B cell (primary cell): ENCODE results near the gene COL8A2. TPM values are rescaled to one million over a fixed set of nuclear protein-coding genes. Genes with fewer than 3 reads are reported as not detected.

Experiments
- ATAC-seq: fragments of 200-7000 bp; cut with Tn5 transposase; one replicate; pipeline ENCODE4 v1.10.0; 2021; ENCODE audit warnings: low read depth, mild to moderate bottlenecking, moderate number of reproducible peaks, moderate library complexity
- CTCF ChIA-PET: fragments of 350-600 bp; sonication (Branson Sonifier 250); formaldehyde crosslinking; loops from one replicate; lab custom pipeline; 2021; ENCODE audit warnings: antibody characterized with exemption, inconsistent platforms; lab: Charles Lee
- POLR2A ChIA-PET: fragments of 350-600 bp; sonication (Branson Sonifier 250); formaldehyde crosslinking; loops from one replicate; lab custom pipeline; 2021; ENCODE audit warnings: antibody characterized with exemption; lab: Charles Lee
- DNase-seq: peaks from one replicate; pipeline ENCODE4 v3.0.0; 2013
- H2AFZ ChIP-seq: 2 replicates; pipeline ENCODE4 v1.6.1; 2012; ENCODE audit warnings: mild to moderate bottlenecking, low read depth, low read length; ENCODE audit not compliant: insufficient read depth, poor library complexity, severe bottlenecking
- H3K27ac ChIP-seq, 2 donors: 1 replicate in 1 of 2; 2 replicates in 1 of 2; pipeline ENCODE4 v1.5.1; 2012 to 2013; ENCODE audit warnings: low read length in 2 of 2, mild to moderate bottlenecking in 2 of 2, moderate library complexity in 1 of 2
- H3K27me3 ChIP-seq, 4 experiments: fragments of 200-600 bp in 1 of 4; sonication (generic) in 1 of 4; replicated peaks in 1 of 4; 1 replicate in 2 of 4; 2 replicates in 2 of 4; pipeline versions ENCODE4 v1.6.1 to v1.7.0; 2013 to 2016; ENCODE audit warnings: low read length in 3 of 4, mild to moderate bottlenecking in 2 of 4, mixed read lengths in 1 of 4, moderate library complexity in 1 of 4; ENCODE audit not compliant: insufficient read depth in 4 of 4, control insufficient read depth in 3 of 4; ENCODE audit errors: control extremely low read depth in 1 of 4
- H3K36me3 ChIP-seq, 2 experiments: replicated peaks in 1 of 2; 1 replicate in 1 of 2; 2 replicates in 1 of 2; pipeline versions ENCODE4 v1.6.1 to v1.7.1; 2013; ENCODE audit warnings: low read length in 1 of 2; ENCODE audit not compliant: insufficient read depth in 2 of 2, control insufficient read depth in 1 of 2; ENCODE audit errors: control extremely low read depth in 1 of 2, extremely low read depth in 1 of 2
- H3K4me1 ChIP-seq, 2 donors: fragments of 200-600 bp in 1 of 2; sonication (generic) in 1 of 2; 1 replicate in 1 of 2; 2 replicates in 1 of 2; pipeline versions ENCODE4 v1.5.1 to v1.6.1; 2013 to 2017; ENCODE audit warnings: low read length in 2 of 2; ENCODE audit not compliant: control insufficient read depth in 2 of 2, insufficient read depth in 2 of 2
- H3K4me2 ChIP-seq: replicated peaks from 2 replicates; pipeline ENCODE3; 2012; ENCODE audit warnings: mild to moderate bottlenecking, low read depth, low read length; ENCODE audit not compliant: poor library complexity, severe bottlenecking
- H3K4me3 ChIP-seq, 5 experiments: fragments of 200-600 bp in 1 of 5; sonication (generic) in 1 of 5; 1 replicate in 3 of 5; 2 replicates in 2 of 5; pipeline versions ENCODE4 v1.5.1 to v1.7.0; 2011 to 2016; ENCODE audit warnings: low read length in 4 of 5, mild to moderate bottlenecking in 4 of 5, low read depth in 2 of 5, control low read depth in 1 of 5, moderate library complexity in 1 of 5; ENCODE audit not compliant: insufficient read depth in 1 of 5; ENCODE audit errors: control extremely low read depth in 1 of 5, extremely low read depth in 1 of 5
- H3K79me2 ChIP-seq: fragments of 200-600 bp; sonication (generic); one replicate; pipeline ENCODE4 v1.6.0; 2016; ENCODE audit warnings: low read length; ENCODE audit not compliant: control insufficient read depth, insufficient read depth
- H3K9ac ChIP-seq: fragments of 200-600 bp; sonication (generic); 2 replicates; pipeline ENCODE4 v1.6.1; 2017; ENCODE audit warnings: mild to moderate bottlenecking, low read length, moderate library complexity
- H3K9me3 ChIP-seq, 3 donors: one replicate each; pipeline versions ENCODE4 v1.6.1 to v1.7.1; 2013; ENCODE audit warnings: low read length in 2 of 3; ENCODE audit not compliant: control insufficient read depth in 2 of 3, insufficient read depth in 1 of 3; ENCODE audit errors: control extremely low read depth in 1 of 3
- H4K20me1 ChIP-seq: 2 replicates; pipeline ENCODE4 v1.6.0; 2012; ENCODE audit warnings: mild to moderate bottlenecking, low read length; ENCODE audit not compliant: insufficient read depth, control insufficient read depth, poor library complexity, severe bottlenecking
- H3K27ac Mint-ChIP-seq: one replicate; pipeline ENCODE4 v1.8.0; 2021; ENCODE audit warnings: mixed read lengths
- H3K27me3 Mint-ChIP-seq: one replicate; pipeline ENCODE4 v1.8.0; 2021; ENCODE audit warnings: mixed read lengths
- H3K4me1 Mint-ChIP-seq: one replicate; pipeline ENCODE4 v1.8.0; 2021; ENCODE audit warnings: mixed read lengths
- H3K4me3 Mint-ChIP-seq: one replicate; pipeline ENCODE4 v1.8.0; 2021; ENCODE audit warnings: mixed read lengths
- H3K9me3 Mint-ChIP-seq: one replicate; pipeline ENCODE4 v1.8.0; 2022; ENCODE audit warnings: mixed read lengths; ENCODE audit not compliant: insufficient read depth
- EZH2 ChIP-seq: IDR thresholded peaks from 2 replicates; pipeline ENCODE4 v1.6.1; 2012; ENCODE audit warnings: borderline replicate concordance, low read depth, mild to moderate bottlenecking, moderate library complexity, low read length; ENCODE audit not compliant: insufficient read depth, poor library complexity, severe bottlenecking
- WGBS: methylation state at CpG from one replicate; pipeline ENCODE4 v1.1.5; 2013; ENCODE audit warnings: missing lambda C conversion rate; ENCODE audit not compliant: insufficient coverage; 5-methylcytosine and 5-hydroxymethylcytosine counted together
- intact Hi-C: fragments of 100-400 bp; cut with micrococcal nuclease; formaldehyde crosslinking; loops from one replicate; pipeline ENCODE4 v1.10.0; 2022
- polyA plus RNA-seq: library from polyadenylated mRNA; depleted of rRNA; stranded (reverse); fragments of >200 nt; gene quantifications from 2 replicates; pipeline ENCODE4 v1.2.3, GENCODE V29; 2012
- total RNA-seq, 2 donors: library from RNA; stranded (reverse); fragments of 120-200 nt in 1 of 2; gene quantifications; 1 replicate in 1 of 2; 2 replicates in 1 of 2; pipeline versions ENCODE4 v1.2.3 to v1.2.4, GENCODE V29; 2013 to 2022
- TF ChIP-seq, protein P1 (sequence below): fragments of 200-600 bp; IDR thresholded peaks from one replicate; pipeline ENCODE4 v1.8.0; 2022; ENCODE audit warnings: antibody characterized with exemption, mild to moderate bottlenecking

The COL8A2 gene
- total and polyA plus RNA-seq, 2 donors (not counting 1 experiment from before 2014, with no cell fraction given): 0.17 TPM; not detected in 1

DNA sequence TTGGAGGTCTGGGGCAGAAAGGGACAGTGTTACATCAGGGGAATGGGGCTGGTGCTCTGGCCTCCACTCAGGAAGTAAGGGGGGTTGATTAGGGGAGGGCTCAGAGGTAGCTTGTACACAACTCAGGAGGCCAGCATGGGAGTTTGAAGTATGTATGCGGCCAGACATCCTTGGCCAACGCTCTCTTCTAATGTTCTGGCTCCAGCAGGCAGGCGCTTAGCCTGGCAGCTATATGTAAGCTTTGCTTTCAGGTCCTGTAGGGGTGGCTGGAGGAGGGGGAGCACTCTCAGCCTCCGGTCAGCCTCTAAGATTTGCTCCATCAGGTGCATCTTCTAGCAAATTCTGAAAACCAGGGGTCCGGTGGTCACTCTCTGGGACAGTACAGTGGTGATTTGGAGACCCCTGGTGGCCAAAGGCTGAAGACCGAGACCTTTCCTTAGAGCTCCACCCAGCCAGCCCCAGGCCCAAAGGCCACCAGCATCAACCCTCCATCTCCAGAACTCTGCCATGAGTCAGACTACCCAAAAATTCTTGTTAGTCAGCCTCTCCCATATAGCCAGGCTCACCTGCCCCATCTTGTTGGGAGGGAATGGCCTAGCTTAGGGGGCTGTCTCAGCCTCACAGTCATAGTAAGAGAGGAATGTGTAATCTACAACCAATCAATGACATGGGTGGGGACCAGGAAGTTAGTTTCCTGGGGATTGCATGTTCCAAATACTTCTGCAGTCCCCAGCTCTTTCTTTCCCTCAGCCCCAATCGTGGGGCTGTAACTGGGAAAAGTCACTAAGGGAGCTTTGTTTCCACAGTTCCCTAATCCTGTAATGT is 9.7 kb upstream of the COL8A2 start:
- ChIA-PET CTCF (interaction anchor here (0.6 to 4.3 kb wide), 18 partner anchors 10 to 277 kb away, joined by 3 to 58 read pairs (median 5); partner anchors contain the start of gene TRAPPC3), POLR2A (interaction anchor here (0.6 kb wide), 1 partner anchor 29 kb away, joined by 3 read pairs; no protein-coding TSS in a partner anchor)
- no peaks in the 10 kb centered on the region for H3K4me1 ChIP-seq
- no peak overlapping the region for H3K4me2 ChIP-seq
- ATAC-seq: peak; percentile 49
- intact Hi-C loops: loop anchor here (1.0 kb wide), 1 partner anchor 35 kb away; no protein-coding TSS in a partner anchor
- no peak for TF ChIP-seq EZH2
- TF ChIP-seq, protein P1, sequence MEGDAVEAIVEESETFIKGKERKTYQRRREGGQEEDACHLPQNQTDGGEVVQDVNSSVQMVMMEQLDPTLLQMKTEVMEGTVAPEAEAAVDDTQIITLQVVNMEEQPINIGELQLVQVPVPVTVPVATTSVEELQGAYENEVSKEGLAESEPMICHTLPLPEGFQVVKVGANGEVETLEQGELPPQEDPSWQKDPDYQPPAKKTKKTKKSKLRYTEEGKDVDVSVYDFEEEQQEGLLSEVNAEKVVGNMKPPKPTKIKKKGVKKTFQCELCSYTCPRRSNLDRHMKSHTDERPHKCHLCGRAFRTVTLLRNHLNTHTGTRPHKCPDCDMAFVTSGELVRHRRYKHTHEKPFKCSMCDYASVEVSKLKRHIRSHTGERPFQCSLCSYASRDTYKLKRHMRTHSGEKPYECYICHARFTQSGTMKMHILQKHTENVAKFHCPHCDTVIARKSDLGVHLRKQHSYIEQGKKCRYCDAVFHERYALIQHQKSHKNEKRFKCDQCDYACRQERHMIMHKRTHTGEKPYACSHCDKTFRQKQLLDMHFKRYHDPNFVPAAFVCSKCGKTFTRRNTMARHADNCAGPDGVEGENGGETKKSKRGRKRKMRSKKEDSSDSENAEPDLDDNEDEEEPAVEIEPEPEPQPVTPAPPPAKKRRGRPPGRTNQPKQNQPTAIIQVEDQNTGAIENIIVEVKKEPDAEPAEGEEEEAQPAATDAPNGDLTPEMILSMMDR: peak; percentile 57
- no peaks in the 10 kb centered on the region for H4K20me1 ChIP-seq
- DNase-seq: peak; percentile 56
- Mint-ChIP-seq H3K27ac (no peak overlapping the region), H3K9me3 (no peaks in the 10 kb centered on the region), H3K4me1 (no peaks in the 10 kb centered on the region), H3K27me3 (no peaks in the 10 kb centered on the region), H3K4me3 (no peak overlapping the region)
- no peak overlapping the region for H2AFZ ChIP-seq
- no peak overlapping the region for H3K4me3 ChIP-seq
- H3K9me3 ChIP-seq: no peaks in the 10 kb centered on the region
- H3K36me3 ChIP-seq: peaks cover 0 to 36% of the 10 kb centered on the region in 2 experiments
- H3K27ac ChIP-seq: no peak overlapping the region
- no peak overlapping the region for H3K9ac ChIP-seq
- WGBS: 69% methylated on average over 7 of the region's 7 CpGs
- no peaks in the 10 kb centered on the region for H3K27me3 ChIP-seq
- H3K79me2 ChIP-seq: no peaks in the 10 kb centered on the region

GRCh38 chr1:36134031-36134430 is 9.0 kb upstream of the COL8A2 start:
- Histone ChIP-seq H3K9ac (no peak overlapping the region), H3K27ac (no peak overlapping the region), H3K36me3 (peaks cover 0 to 30% of the 10 kb centered on the region in 2 experiments), H3K79me2 (no peaks in the 10 kb centered on the region), H3K9me3 (no peaks in the 10 kb centered on the region), H3K4me1 (no peaks in the 10 kb centered on the region), H3K27me3 (no peaks in the 10 kb centered on the region), H4K20me1 (no peaks in the 10 kb centered on the region), H3K4me2 (no peak overlapping the region), H2AFZ (no peak overlapping the region), H3K4me3 (no peak overlapping the region)
- H3K27ac Mint-ChIP-seq: no peak overlapping the region
- no peaks in the 10 kb centered on the region for H3K9me3 Mint-ChIP-seq
- ATAC-seq (no peak), DNase-seq (no peak)
- 88% methylated on average over 2 of the region's 6 CpGs for WGBS
- no peak overlapping the region for H3K4me3 Mint-ChIP-seq
- ChIA-PET POLR2A (no interaction called here), CTCF (interaction anchor here (0.6 to 4.3 kb wide), 15 partner anchors 11 to 276 kb away, joined by 3 to 58 read pairs (median 5); partner anchors contain the start of gene TRAPPC3)
- no peak for TF ChIP-seq EZH2
- TF ChIP-seq, protein P1: no peak
- H3K27me3 Mint-ChIP-seq: no peaks in the 10 kb centered on the region
- intact Hi-C loops: loop anchor here (1.0 kb wide), 1 partner anchor 35 kb away; no protein-coding TSS in a partner anchor
- no peaks in the 10 kb centered on the region for H3K4me1 Mint-ChIP-seq
